AG04450 (cell line): ENCODE measurements around the gene NLRP3. TPM values are rescaled to one million over a fixed set of nuclear protein-coding genes. Genes with fewer than 3 reads are reported as not detected.

Source experiments
- CTCF ChIA-PET: fragments of 300-600, 350-600 bp; formaldehyde crosslinking; extraction: SDS; loops from one replicate; lab custom pipeline; 2022; ENCODE audit warnings: antibody characterized with exemption, inconsistent platforms; lab: Charles Lee
- POLR2A ChIA-PET: fragments of 350-600 bp; formaldehyde crosslinking; extraction: SDS; loops from one replicate; lab custom pipeline; 2021; ENCODE audit warnings: antibody characterized with exemption, inconsistent platforms; lab: Yijun Ruan, JAX
- DNase-seq: peaks from one replicate; pipeline ENCODE4 v3.0.0-alpha.2; 2011; ENCODE audit warnings: low read depth, low spot score
- H3K27ac ChIP-seq: one replicate; pipeline ENCODE4 v1.5.1; 2012; ENCODE audit warnings: low read depth, low read length, control low read depth
- H3K27me3 ChIP-seq: one replicate; pipeline ENCODE4 v1.6.0; 2012; ENCODE audit warnings: low read length; ENCODE audit not compliant: control insufficient read depth, insufficient read depth
- H3K4me3 ChIP-seq: 2 replicates; pipeline ENCODE4 v1.5.1; 2011; ENCODE audit warnings: mild to moderate bottlenecking, low read depth, low read length, control low read depth
- H3K9me3 ChIP-seq: 2 replicates; pipeline ENCODE4 v1.5.1; 2012; ENCODE audit warnings: low read length; ENCODE audit not compliant: control insufficient read depth, insufficient read depth
- CTCF ChIP-seq: IDR thresholded peaks from 2 replicates; pipeline ENCODE4 v1.5.1; 2011; ENCODE audit warnings: low read depth, low read length, control low read depth, inconsistent platforms
- polyA plus RNA-seq: library from polyadenylated mRNA; depleted of rRNA; stranded (reverse); fragments of >200 nt; gene quantifications from 2 replicates; pipeline ENCODE4 v1.2.3, GENCODE V29; 2011; rRNA removed

NLRP3 gene
- polyA plus RNA-seq, 1 experiment, result 0.06 TPM

GRCh38 chr1:247491328-247491727 is 75.4 kb downstream of the NLRP3 start:
- POLR2A ChIA-PET, result no interaction called here
- TF ChIP-seq CTCF, result no peak

GRCh38 chr1:247493106-247493505 is 77.1 kb downstream of the NLRP3 start:
- H3K27me3 ChIP-seq, result no peaks in the 10 kb centered on the region
- CTCF ChIA-PET, result no interaction called here
- no peak for DNase-seq
- H3K4me3 ChIP-seq, result no peak overlapping the region
- peaks cover 9% of the 10 kb centered on the region for H3K9me3 ChIP-seq
- POLR2A ChIA-PET, result no interaction called here
- TF ChIP-seq CTCF, result no peak
- H3K27ac ChIP-seq, result no peak overlapping the region

More at GRCh38 chr1:247491328-247491727, 75.4 kb downstream of the NLRP3 start:
- DNase-seq, result no peak
- Histone ChIP-seq H3K27ac (no peak overlapping the region), H3K27me3 (no peaks in the 10 kb centered on the region), H3K4me3 (no peak overlapping the region), H3K9me3 (peaks cover 9% of the 10 kb centered on the region)
- CTCF ChIA-PET, result no interaction called here

DNA sequence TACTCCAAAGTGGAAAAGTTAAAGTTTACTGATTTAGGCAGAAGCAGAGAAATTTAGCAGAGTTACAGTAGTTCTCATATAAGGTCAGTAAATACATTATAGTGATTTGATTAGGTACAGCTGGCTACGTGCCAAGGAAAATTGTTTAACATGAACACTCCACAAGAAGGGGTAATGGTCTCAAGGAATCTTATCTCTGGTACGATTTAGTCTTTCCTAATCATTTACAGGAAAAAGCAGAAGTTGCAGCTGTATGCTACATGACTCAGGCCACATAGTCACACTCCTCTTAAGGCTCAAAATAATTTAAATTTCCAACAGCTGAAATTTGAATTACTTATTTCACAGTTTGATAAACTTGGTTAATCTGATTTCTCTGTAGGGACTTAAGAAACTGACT is 78.8 kb downstream of the NLRP3 start:
- DNase-seq, result no peak

GRCh38 chr1:247496581-247497285 is 80.8 kb downstream of the NLRP3 start:
- no peak for DNase-seq
- Histone ChIP-seq H3K27ac (no peak overlapping the region), H3K4me3 (no peak overlapping the region), H3K9me3 (peaks cover 1% of the 10 kb centered on the region; the same call in 1 of the 2 replicates), H3K27me3 (no peaks in the 10 kb centered on the region)
- no peak for TF ChIP-seq CTCF
- ChIA-PET CTCF (no interaction called here), POLR2A (no interaction called here)

More for the DNA sequence above, 78.8 kb downstream of the NLRP3 start:
- H3K27ac ChIP-seq, result no peak overlapping the region
- CTCF ChIA-PET, result no interaction called here
- H3K9me3 ChIP-seq, result peaks cover 9% of the 10 kb centered on the region
- no peak for TF ChIP-seq CTCF
- no peaks in the 10 kb centered on the region for H3K27me3 ChIP-seq
- POLR2A ChIA-PET, result no interaction called here
- H3K4me3 ChIP-seq, result no peak overlapping the region

Other genes starting within 250 kb of the NLRP3 start
- gene ZNF124, start 244.2 kb upstream of the NLRP3 start, polyA plus RNA-seq, result 3.9 and 4.9 TPM in 2 replicates
- not detected in 2 replicates for gene VN1R5, start 160.1 kb upstream of the NLRP3 start, polyA plus RNA-seq
- 18.5 and 20.0 TPM in 2 replicates for gene ZNF496, start 84.3 kb upstream of the NLRP3 start, polyA plus RNA-seq
- gene OR2B11, start 41.9 kb downstream of the NLRP3 start, polyA plus RNA-seq, result not detected in 2 replicates
- gene OR2C3, start 120.3 kb downstream of the NLRP3 start, polyA plus RNA-seq, result not detected in 2 replicates
- gene GCSAML, start 133.0 kb downstream of the NLRP3 start, polyA plus RNA-seq, result not detected in 2 replicates
- gene OR2G2, start 172.2 kb downstream of the NLRP3 start, polyA plus RNA-seq, result not detected in 2 replicates
- not detected in 2 replicates for gene OR2G3, start 189.4 kb downstream of the NLRP3 start, polyA plus RNA-seq